WTC11 (cell line): ENCODE data around the gene CD244. TPM values are rescaled to one million over a fixed set of nuclear protein-coding genes. Genes with fewer than 3 reads are reported as not detected.
"Not testable (repeated sequence)": the region's sequence is repeated elsewhere in the genome, so short reads cannot be mapped to it uniquely, and the experiment has no call there.

ENCODE experiments used
- ATAC-seq: fragments of 200-7000 bp; cut with Tn5 transposase; 2 replicates; pipeline ENCODE4 v1.10.0; 2021; ENCODE audit warnings: mild to moderate bottlenecking, moderate library complexity
- CTCF ChIA-PET: fragments of 300-600 bp; sonication (Branson Sonifier 250); formaldehyde crosslinking; loops from one replicate; lab custom pipeline; 2021; ENCODE audit warnings: antibody characterized with exemption; lab: Charles Lee
- POLR2A ChIA-PET: fragments of 350-600 bp; sonication (Branson Sonifier 250); formaldehyde crosslinking; loops from one replicate; lab custom pipeline; 2021; ENCODE audit warnings: antibody characterized with exemption; lab: Charles Lee
- DNase-seq: peaks from one replicate; pipeline ENCODE4 v3.0.0; 2021; ENCODE audit warnings: low spot score
- H3K27ac Mint-ChIP-seq: 2 replicates; pipeline ENCODE4 v1.8.0; 2021; ENCODE audit warnings: mixed read lengths
- H3K27me3 Mint-ChIP-seq: 2 replicates; pipeline ENCODE4 v1.8.0; 2021; ENCODE audit warnings: low read depth, mild to moderate bottlenecking, moderate library complexity, mixed read lengths
- H3K36me3 Mint-ChIP-seq: 2 replicates; pipeline ENCODE4 v1.8.0; 2021; ENCODE audit warnings: mixed read lengths
- H3K4me1 Mint-ChIP-seq: 2 replicates; pipeline ENCODE4 v1.8.0; 2022; ENCODE audit warnings: mixed read lengths
- H3K4me3 Mint-ChIP-seq: 2 replicates; pipeline ENCODE4 v1.8.0; 2021; ENCODE audit warnings: mild to moderate bottlenecking, moderate library complexity, mixed read lengths
- H3K9me3 Mint-ChIP-seq: 2 replicates; pipeline ENCODE4 v1.8.0; 2021; ENCODE audit warnings: mixed read lengths
- ATF2 ChIP-seq: sonication (generic); formaldehyde crosslinking; IDR thresholded peaks from 2 replicates; pipeline ENCODE4 v1.8.1; 2022; ENCODE audit warnings: low read depth, missing genetic modification reagents, borderline replicate concordance
- GABPB1 ChIP-seq: sonication (generic); formaldehyde crosslinking; IDR thresholded peaks from 2 replicates; pipeline ENCODE4 v1.8.1; 2023; ENCODE audit warnings: mild to moderate bottlenecking, missing genetic modification reagents
- IRF2 ChIP-seq: sonication (generic); formaldehyde crosslinking; IDR thresholded peaks from 2 replicates; pipeline ENCODE4 v1.8.0; 2022; ENCODE audit warnings: low read depth, missing genetic modification reagents, borderline replicate concordance
- JAZF1 ChIP-seq: fragments of 250-450 bp; sonication (Bioruptor Pico); IDR thresholded peaks from 2 replicates; pipeline ENCODE4 v1.9.0; 2021; ENCODE audit warnings: moderate library complexity, mild to moderate bottlenecking, inconsistent platforms
- JUN ChIP-seq: sonication (generic); formaldehyde crosslinking; IDR thresholded peaks from 2 replicates; pipeline ENCODE4 v1.8.0; 2023; ENCODE audit warnings: mild to moderate bottlenecking, missing genetic modification reagents
- TEAD4 ChIP-seq: sonication (generic); formaldehyde crosslinking; IDR thresholded peaks from 2 replicates; pipeline ENCODE4 v1.8.0; 2022; ENCODE audit warnings: mild to moderate bottlenecking, missing genetic modification reagents
- USF2 ChIP-seq: sonication (generic); formaldehyde crosslinking; IDR thresholded peaks from 2 replicates; pipeline ENCODE4 v1.8.1; 2023; ENCODE audit warnings: mild to moderate bottlenecking, missing genetic modification reagents, moderate library complexity
- ZNF232 ChIP-seq: sonication (generic); formaldehyde crosslinking; IDR thresholded peaks from 2 replicates; pipeline ENCODE4 v1.8.0; 2022; ENCODE audit warnings: mild to moderate bottlenecking, missing genetic modification reagents
- ZNF317 ChIP-seq: sonication (generic); formaldehyde crosslinking; IDR thresholded peaks from 2 replicates; pipeline ENCODE4 v1.8.1; 2023; ENCODE audit warnings: low read depth, mild to moderate bottlenecking, moderate library complexity, missing genetic modification reagents, borderline replicate concordance
- ZNF512 ChIP-seq: sonication (generic); formaldehyde crosslinking; IDR thresholded peaks from 2 replicates; pipeline ENCODE4 v1.8.1; 2022; ENCODE audit warnings: missing genetic modification reagents, borderline replicate concordance
- ZNF532 ChIP-seq: fragments of 250-450 bp; sonication (Bioruptor Pico); IDR thresholded peaks from 2 replicates; pipeline ENCODE4 v1.9.0; 2021; ENCODE audit warnings: mild to moderate bottlenecking, borderline replicate concordance
- total RNA-seq: library from RNA; stranded (reverse); gene quantifications from 3 replicates; pipeline ENCODE4 v1.2.3, GENCODE V29; 2021

CD244 gene
- total RNA-seq, 1 experiment from 2014 or later: not detected

GRCh38 chr1:160901768-160902167 lies 39.1 kb upstream of the CD244 start (continued):
- TF ChIP-seq ATF2 (CRISPR knock-in tag) (no peak), JAZF1 (CRISPR knock-in tag) (no peak)

GRCh38 chr1:160900683-160901082 lies 38.0 kb upstream of the CD244 start:
- H3K27ac Mint-ChIP-seq, H3K4me1 Mint-ChIP-seq, ATAC-seq, POLR2A ChIA-PET, DNase-seq, H3K36me3 Mint-ChIP-seq, CTCF ChIA-PET, H3K4me3 Mint-ChIP-seq: not testable (repeated sequence)
- Mint-ChIP-seq H3K9me3 (peaks cover 12% of the 10 kb centered on the region), H3K27me3 (peaks cover 21% of the 10 kb centered on the region)

GRCh38 chr1:160894368-160895135 lies 31.9 kb upstream of the CD244 start:
- H3K27ac Mint-ChIP-seq, H3K36me3 Mint-ChIP-seq, H3K4me1 Mint-ChIP-seq, H3K4me3 Mint-ChIP-seq, ATAC-seq, POLR2A ChIA-PET, CTCF ChIA-PET, DNase-seq: not testable (repeated sequence)
- Mint-ChIP-seq H3K9me3 (peaks cover 31% of the 10 kb centered on the region), H3K27me3 (peaks cover 20% of the 10 kb centered on the region)

GRCh38 chr1:160891474-160891873 lies 28.8 kb upstream of the CD244 start:
- H3K4me3 Mint-ChIP-seq: no peak overlapping the region
- TF ChIP-seq JAZF1 (CRISPR knock-in tag) (no peak), JUN (no peak), GABPB1 (no peak), ZNF512 (no peak)
- H3K4me1 Mint-ChIP-seq: no peaks in the 10 kb centered on the region
- H3K27ac Mint-ChIP-seq: no peak overlapping the region
- CTCF ChIA-PET: interaction anchor here (1.5 kb wide), 1 partner anchor 114 kb away, joined by 4 read pairs; no protein-coding TSS in a partner anchor
- ATAC-seq (no peak), DNase-seq (no peak)
- peaks cover 31% of the 10 kb centered on the region for H3K9me3 Mint-ChIP-seq
- peaks cover 5% of the 10 kb centered on the region; the same call in 1 of the 2 replicates for H3K27me3 Mint-ChIP-seq
- peaks cover 2% of the 10 kb centered on the region; the same call in 1 of the 2 replicates for H3K36me3 Mint-ChIP-seq
- POLR2A ChIA-PET: no interaction called here

- H3K4me3 Mint-ChIP-seq: no peak overlapping the region
- ATAC-seq (no peak), DNase-seq (no peak)
- H3K27ac Mint-ChIP-seq: peak overlapping the region; percentile 59; the same call in 1 of the 2 replicates
- H3K9me3 Mint-ChIP-seq: peaks cover 17% of the 10 kb centered on the region
- H3K4me1 Mint-ChIP-seq: 0 out of 2 replicates have a peak, but pooled peaks cover 2% of the 10 kb centered on the region
- H3K36me3 Mint-ChIP-seq: no peaks in the 10 kb centered on the region; the same call in 1 of the 2 replicates
- CTCF ChIA-PET: interaction anchor here (0.7 kb wide), 1 partner anchor 16 kb away, joined by 3 read pairs; no protein-coding TSS in a partner anchor
- TF ChIP-seq TEAD4 (CRISPR knock-in tag): no peak
- TF ChIP-seq ZNF317 (CRISPR knock-in tag): no peak
- TF ChIP-seq ZNF232 (CRISPR knock-in tag): no peak
- no peaks in the 10 kb centered on the region; the same call in 1 of the 2 replicates for H3K27me3 Mint-ChIP-seq
- POLR2A ChIA-PET: interaction anchor here (0.7 kb wide), 1 partner anchor 604 kb away, joined by 3 read pairs; no protein-coding TSS in a partner anchor
Measured at GRCh38 chr1:160888926-160889325, 26.2 kb upstream of the CD244 start.

- POLR2A ChIA-PET: no interaction called here
- CTCF ChIA-PET: no interaction called here
- TF ChIP-seq USF2 (CRISPR knock-in tag): no peak
- TF ChIP-seq ZNF532 (CRISPR knock-in tag): no peak
- TF ChIP-seq IRF2 (CRISPR knock-in tag): no peak
Measured at GRCh38 chr1:160887071-160887470, 24.4 kb upstream of the CD244 start.

More at GRCh38 chr1:160887071-160887470, 24.4 kb upstream of the CD244 start:
- ATAC-seq (no peak), DNase-seq (no peak)
- H3K27ac Mint-ChIP-seq: no peak overlapping the region
- H3K27me3 Mint-ChIP-seq: no peaks in the 10 kb centered on the region; the same call in 1 of the 2 replicates
- H3K4me1 Mint-ChIP-seq: 0 out of 2 replicates have a peak, but pooled peaks cover 2% of the 10 kb centered on the region
- H3K9me3 Mint-ChIP-seq: peaks cover 3% of the 10 kb centered on the region
- H3K36me3 Mint-ChIP-seq: no peaks in the 10 kb centered on the region
- no peak overlapping the region for H3K4me3 Mint-ChIP-seq
